Activated CD8-positive, alpha-beta memory T cell treated with anti-CD3 and anti-CD28 coated beads for 4 hours (primary cell): ENCODE data around the gene ENO1.

ENCODE experiments used
- DNase-seq, 2 donors: peaks; one replicate each; pipeline ENCODE4 v3.0.0-alpha.2; 2020; ENCODE audit warnings: low read depth in 2 of 2

Gene ENO1

DNA sequence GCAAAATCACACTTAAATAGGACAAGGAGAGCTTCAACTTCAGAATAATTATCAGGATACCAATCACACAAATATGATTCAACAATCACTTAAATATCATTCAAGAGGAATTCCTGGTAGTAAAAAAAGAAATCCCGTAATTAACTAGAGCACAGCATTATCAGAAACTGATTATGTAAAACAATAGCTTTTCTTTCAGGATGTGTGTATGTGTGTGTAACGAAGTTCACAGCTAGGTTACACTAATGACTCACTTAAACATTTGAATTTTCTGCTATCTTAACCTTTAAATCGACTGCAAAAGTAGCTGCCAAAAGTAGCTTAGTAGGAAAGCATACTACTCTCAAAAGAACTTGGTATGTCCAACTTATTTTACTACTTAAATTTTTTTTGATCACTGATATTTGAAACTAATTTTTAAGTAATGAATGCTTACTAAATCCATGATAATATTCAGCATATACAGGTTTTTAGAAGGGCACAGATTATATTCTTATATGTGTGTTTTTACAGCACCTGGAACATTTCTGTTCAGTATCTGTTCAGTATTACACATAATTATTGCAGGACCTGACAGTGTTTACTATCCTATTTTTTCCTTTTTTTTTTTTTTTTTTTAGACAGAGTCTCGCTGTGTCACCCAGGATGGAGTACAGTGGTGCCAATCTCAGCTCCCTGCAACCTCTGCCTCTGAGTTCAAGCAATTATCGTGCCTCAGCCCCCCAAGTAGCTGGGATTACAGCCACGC lies 65.3 kb downstream of the ENO1 start:
- DNase-seq = no peak

DNA sequence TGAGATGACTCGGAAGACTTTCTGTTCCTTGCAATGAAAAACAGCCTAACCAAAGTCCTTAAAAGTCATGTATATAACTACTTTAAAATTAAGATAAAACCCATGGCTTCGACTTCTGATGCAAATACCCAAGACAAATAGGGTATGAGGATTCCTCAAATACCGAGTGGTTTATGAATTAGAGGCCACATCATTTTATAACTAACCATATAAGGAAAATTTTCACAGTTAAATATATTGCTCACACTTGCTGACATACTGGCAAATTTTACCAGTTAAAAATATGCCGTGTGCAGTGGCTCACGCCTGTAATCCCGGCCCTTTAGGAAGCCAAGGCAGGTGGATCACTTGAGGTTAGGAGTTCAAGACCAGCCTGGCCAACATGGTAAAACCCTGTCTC lies 66.4 kb downstream of the ENO1 start:
- no peak for DNase-seq
